Renal cortex interstitium (tissue), 3 donors: ENCODE data around the gene LMX1A. TPM values are rescaled to one million over a fixed set of nuclear protein-coding genes. Genes with fewer than 3 reads are reported as not detected.

ENCODE experiments used
- polyA plus RNA-seq, 3 donors: library from polyadenylated mRNA; unstranded; fragments of 120-200 nt; gene quantifications; one replicate each; pipeline ENCODE4 v1.2.1, GENCODE V29; 2013; ENCODE audit not compliant: insufficient read length in 3 of 3

LMX1A gene
- polyA plus RNA-seq, 3 donors: 0.07 TPM; not detected in 2

Other genes starting within 250 kb of the LMX1A start
- gene RXRG, start 88.4 kb upstream of the LMX1A start, polyA plus RNA-seq: 1 to 10 TPM in 2 of 3 donors, under 1 TPM in 1; 0.98 to 2.5 (median 2.1) TPM
- gene LRRC52, start 187.3 kb upstream of the LMX1A start, polyA plus RNA-seq: not detected